ENCODE results near the gene SBF1.

The SBF1 gene

GRCh38 chr22:50490531-50491308 lies 15.9 kb upstream of the SBF1 start (continued):
- TF ChIP-seq SNAI2 (CRISPR knock-in tag; IDR thresholded peaks at IDR 0.05) (no peak), ARNTL (CRISPR knock-in tag; IDR thresholded peaks at IDR 0.05; ENCODE audit: borderline replicate concordance, low read depth) (no peak), OSR1 (CRISPR knock-in tag; IDR thresholded peaks at IDR 0.05) (no peak), ZFP3 (CRISPR knock-in tag; IDR thresholded peaks at IDR 0.05) (no peak)
- TF ChIP-seq, protein P1, sequence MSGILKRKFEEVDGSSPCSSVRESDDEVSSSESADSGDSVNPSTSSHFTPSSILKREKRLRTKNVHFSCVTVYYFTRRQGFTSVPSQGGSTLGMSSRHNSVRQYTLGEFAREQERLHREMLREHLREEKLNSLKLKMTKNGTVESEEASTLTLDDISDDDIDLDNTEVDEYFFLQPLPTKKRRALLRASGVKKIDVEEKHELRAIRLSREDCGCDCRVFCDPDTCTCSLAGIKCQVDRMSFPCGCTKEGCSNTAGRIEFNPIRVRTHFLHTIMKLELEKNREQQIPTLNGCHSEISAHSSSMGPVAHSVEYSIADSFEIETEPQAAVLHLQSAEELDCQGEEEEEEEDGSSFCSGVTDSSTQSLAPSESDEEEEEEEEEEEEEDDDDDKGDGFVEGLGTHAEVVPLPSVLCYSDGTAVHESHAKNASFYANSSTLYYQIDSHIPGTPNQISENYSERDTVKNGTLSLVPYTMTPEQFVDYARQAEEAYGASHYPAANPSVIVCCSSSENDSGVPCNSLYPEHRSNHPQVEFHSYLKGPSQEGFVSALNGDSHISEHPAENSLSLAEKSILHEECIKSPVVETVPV (CRISPR knock-in tag; IDR thresholded peaks at IDR 0.05) = no peak

DNA sequence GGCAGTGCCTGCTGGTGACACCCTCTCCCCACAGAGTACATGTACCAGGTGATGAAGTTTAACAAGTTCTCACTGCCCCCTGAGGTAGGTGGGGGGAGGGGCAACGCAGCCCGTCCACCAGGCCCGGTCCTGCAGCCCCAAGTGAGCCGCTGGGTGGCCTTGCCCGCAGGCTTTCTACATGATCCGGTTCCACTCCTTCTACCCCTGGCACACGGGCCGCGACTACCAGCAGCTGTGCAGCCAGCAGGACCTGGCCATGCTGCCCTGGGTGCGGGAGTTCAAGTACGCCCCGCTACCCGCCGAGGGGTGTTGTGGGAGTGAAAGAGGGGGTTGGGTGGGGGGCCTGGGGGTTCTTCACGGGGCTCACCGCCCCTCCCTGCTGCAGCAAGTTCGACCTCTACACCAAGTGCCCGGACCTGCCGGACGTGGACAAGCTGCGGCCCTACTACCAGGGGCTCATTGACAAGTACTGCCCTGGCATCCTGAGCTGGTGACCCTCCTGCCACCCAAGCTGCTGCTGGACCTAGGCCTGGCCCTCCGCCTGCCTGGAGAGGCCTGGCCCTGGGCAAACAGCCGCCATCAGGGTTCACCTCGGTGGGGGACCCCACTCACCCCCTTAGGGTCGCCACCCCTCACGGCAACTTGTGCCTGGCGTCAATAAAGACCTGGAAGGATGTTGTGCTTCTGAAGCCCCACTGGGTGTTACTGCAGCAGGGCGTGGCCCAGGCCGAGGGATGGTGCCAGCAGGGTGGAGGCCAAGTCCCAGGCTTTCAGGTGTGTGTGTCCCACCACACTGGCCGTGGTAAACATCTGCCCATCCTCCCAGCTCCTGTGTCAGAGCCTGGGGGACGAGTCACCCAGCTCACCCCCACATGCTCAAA lies 14.8 kb upstream of the SBF1 start:
- no peak for ATAC-seq
- TF ChIP-seq ISL1 (CRISPR knock-in tag; IDR thresholded peaks at IDR 0.05) (no peak), ZNF565 (CRISPR knock-in tag; conservative IDR thresholded peaks at IDR 0.05; ENCODE audit: low read depth) (no peak)

- no peak for TF ChIP-seq GLIS3 (CRISPR knock-in tag; IDR thresholded peaks at IDR 0.05)
- TF ChIP-seq SNAI2 (CRISPR knock-in tag; IDR thresholded peaks at IDR 0.05) = no peak
- TF ChIP-seq, protein P1 (CRISPR knock-in tag; IDR thresholded peaks at IDR 0.05) = no peak
- TF ChIP-seq TCF4 (CRISPR knock-in tag; IDR thresholded peaks at IDR 0.05; ENCODE audit: borderline replicate concordance) = no peak
- no peak for TF ChIP-seq CSDC2 (CRISPR knock-in tag; IDR thresholded peaks at IDR 0.05)
- no peak for TF ChIP-seq ARNTL (CRISPR knock-in tag; IDR thresholded peaks at IDR 0.05; ENCODE audit: borderline replicate concordance, low read depth)
- no peak for TF ChIP-seq ESRRG (CRISPR knock-in tag; IDR thresholded peaks at IDR 0.05)
- TF ChIP-seq, protein P2, sequence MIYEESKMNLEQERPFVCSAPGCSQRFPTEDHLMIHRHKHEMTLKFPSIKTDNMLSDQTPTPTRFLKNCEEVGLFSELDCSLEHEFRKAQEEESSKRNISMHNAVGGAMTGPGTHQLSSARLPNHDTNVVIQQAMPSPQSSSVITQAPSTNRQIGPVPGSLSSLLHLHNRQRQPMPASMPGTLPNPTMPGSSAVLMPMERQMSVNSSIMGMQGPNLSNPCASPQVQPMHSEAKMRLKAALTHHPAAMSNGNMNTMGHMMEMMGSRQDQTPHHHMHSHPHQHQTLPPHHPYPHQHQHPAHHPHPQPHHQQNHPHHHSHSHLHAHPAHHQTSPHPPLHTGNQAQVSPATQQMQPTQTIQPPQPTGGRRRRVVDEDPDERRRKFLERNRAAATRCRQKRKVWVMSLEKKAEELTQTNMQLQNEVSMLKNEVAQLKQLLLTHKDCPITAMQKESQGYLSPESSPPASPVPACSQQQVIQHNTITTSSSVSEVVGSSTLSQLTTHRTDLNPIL (CRISPR knock-in tag; IDR thresholded peaks at IDR 0.05; ENCODE audit: low read depth) = no peak
- TF ChIP-seq RARB (CRISPR knock-in tag; IDR thresholded peaks at IDR 0.05) = no peak
- TF ChIP-seq, protein P3, sequence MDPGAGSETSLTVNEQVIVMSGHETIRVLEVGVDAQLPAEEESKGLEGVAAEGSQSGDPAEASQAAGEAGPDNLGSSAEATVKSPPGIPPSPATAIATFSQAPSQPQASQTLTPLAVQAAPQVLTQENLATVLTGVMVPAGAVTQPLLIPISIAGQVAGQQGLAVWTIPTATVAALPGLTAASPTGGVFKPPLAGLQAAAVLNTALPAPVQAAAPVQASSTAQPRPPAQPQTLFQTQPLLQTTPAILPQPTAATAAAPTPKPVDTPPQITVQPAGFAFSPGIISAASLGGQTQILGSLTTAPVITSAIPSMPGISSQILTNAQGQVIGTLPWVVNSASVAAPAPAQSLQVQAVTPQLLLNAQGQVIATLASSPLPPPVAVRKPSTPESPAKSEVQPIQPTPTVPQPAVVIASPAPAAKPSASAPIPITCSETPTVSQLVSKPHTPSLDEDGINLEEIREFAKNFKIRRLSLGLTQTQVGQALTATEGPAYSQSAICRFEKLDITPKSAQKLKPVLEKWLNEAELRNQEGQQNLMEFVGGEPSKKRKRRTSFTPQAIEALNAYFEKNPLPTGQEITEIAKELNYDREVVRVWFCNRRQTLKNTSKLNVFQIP (CRISPR knock-in tag; IDR thresholded peaks at IDR 0.05; ENCODE audit: borderline replicate concordance, low read depth) = no peak
- TF ChIP-seq OSR1 (CRISPR knock-in tag; IDR thresholded peaks at IDR 0.05) = no peak
- TF ChIP-seq ZFP3 (CRISPR knock-in tag; IDR thresholded peaks at IDR 0.05) = no peak
- TF ChIP-seq ZNF565 (CRISPR knock-in tag; conservative IDR thresholded peaks at IDR 0.05; ENCODE audit: low read depth) = no peak
- no peak for TF ChIP-seq ZC3H10 (CRISPR knock-in tag; IDR thresholded peaks at IDR 0.05)
- ATAC-seq = no peak
Measured at GRCh38 chr22:50488886-50489285, 14.1 kb upstream of the SBF1 start.

DNA sequence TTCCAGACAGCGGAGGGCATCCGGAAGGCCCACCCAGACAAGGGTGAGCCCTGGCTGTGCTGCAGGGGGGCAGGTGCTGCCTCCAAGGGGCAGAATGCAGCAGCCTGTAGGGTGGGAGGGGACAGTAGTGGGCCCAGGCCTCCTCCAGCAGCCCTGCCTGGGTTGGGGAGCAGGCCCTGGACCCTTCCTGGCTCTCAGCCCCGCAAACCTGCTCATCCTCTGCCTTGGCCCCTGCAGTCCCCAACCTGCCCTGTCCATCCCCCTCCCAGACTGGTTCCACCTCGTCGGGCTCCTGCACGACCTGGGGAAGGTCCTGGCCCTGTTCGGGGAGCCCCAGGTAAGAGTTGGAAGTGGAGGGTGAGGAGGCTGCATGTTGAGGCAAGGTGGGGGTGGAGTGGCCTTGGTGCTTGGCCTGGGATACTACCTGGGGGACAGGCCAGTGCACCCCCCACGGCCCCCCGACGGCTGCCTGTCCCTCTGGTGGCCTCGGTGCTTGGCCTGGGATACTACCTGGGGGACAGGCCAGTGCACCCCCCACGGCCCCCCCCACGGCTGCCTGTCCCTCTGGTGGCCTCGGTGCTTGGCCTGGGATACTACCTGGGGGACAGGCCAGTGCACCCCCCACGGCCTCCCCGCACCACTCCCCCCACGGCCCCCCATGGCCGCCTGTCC lies 13.3 kb upstream of the SBF1 start:
- TF ChIP-seq CSDC2 (CRISPR knock-in tag; IDR thresholded peaks at IDR 0.05) = no peak
- TF ChIP-seq ISL1 (CRISPR knock-in tag; IDR thresholded peaks at IDR 0.05) = no peak
- no peak for TF ChIP-seq SNAI2 (CRISPR knock-in tag; IDR thresholded peaks at IDR 0.05)
- no peak for TF ChIP-seq ZNF565 (CRISPR knock-in tag; conservative IDR thresholded peaks at IDR 0.05; ENCODE audit: low read depth)
- no peak for TF ChIP-seq TOX (CRISPR knock-in tag; IDR thresholded peaks at IDR 0.05; ENCODE audit: borderline replicate concordance)
- no peak for TF ChIP-seq ZNF8 (CRISPR knock-in tag; IDR thresholded peaks at IDR 0.05)
- TF ChIP-seq, protein P1 (CRISPR knock-in tag; IDR thresholded peaks at IDR 0.05) = no peak
- no peak for TF ChIP-seq ARNTL (CRISPR knock-in tag; IDR thresholded peaks at IDR 0.05; ENCODE audit: borderline replicate concordance, low read depth)
- TF ChIP-seq RARB (CRISPR knock-in tag; IDR thresholded peaks at IDR 0.05) = no peak

More for the DNA sequence above, 13.3 kb upstream of the SBF1 start:
- no peak for ATAC-seq

All from SK-N-SH treated with all-trans-retinoic acid at 6 μM for 48 hours (cell line).